Stomach (tissue), 9 donors: ENCODE results near the gene KCNQ5. TPM values are rescaled to one million over a fixed set of nuclear protein-coding genes. Genes with fewer than 3 reads are reported as not detected.

Source experiments
- DNase-seq, 2 donors: peaks; one replicate each; pipeline versions ENCODE4 v3.0.0 to v3.0.0-alpha.2; 2013 to 2019
- H3K27ac ChIP-seq, 5 donors: fragments of 200-600 bp in 4 of 5; sonication (generic) in 4 of 5; one replicate each; pipeline ENCODE4 v1.5.1; 2013 to 2019; ENCODE audit warnings: mild to moderate bottlenecking in 1 of 5, moderate library complexity in 1 of 5
- H3K27me3 ChIP-seq, 3 donors: fragments of 200-600 bp; sonication (generic); one replicate each; pipeline ENCODE4 v1.5.1; 2017 to 2019; ENCODE audit warnings: mixed run types in 1 of 3
- H3K36me3 ChIP-seq, 4 donors: fragments of 200-600 bp; sonication (generic); 1 replicate in 3 of 4; 2 replicates in 1 of 4; pipeline ENCODE4 v1.5.1; 2016 to 2019
- H3K4me1 ChIP-seq, 4 donors: fragments of 200-600 bp; sonication (generic); one replicate each; pipeline ENCODE4 v1.5.1; 2016 to 2019
- H3K4me3 ChIP-seq, 4 donors: fragments of 200-600 bp; sonication (generic) in 3 of 4; one replicate each; pipeline ENCODE4 v1.5.1; 2016 to 2019; ENCODE audit warnings: mild to moderate bottlenecking in 1 of 4
- H3K9me3 ChIP-seq, 4 donors: fragments of 200-600 bp; sonication (generic); one replicate each; pipeline ENCODE4 v1.5.1; 2016 to 2019
- CTCF ChIP-seq, 7 experiments: fragments of 450-650 bp in 4 of 7; fragments of 200-600 bp in 3 of 7; sonication (generic) in 3 of 7; IDR thresholded peaks; one replicate each; pipeline ENCODE4 v1.5.1; 2016 to 2019; ENCODE audit warnings: antibody characterized with exemption in 7 of 7, control low read depth in 2 of 7, mild to moderate bottlenecking in 1 of 7
- EP300 ChIP-seq: sonication (generic); formaldehyde crosslinking; IDR thresholded peaks from one replicate; pipeline ENCODE4 v1.6.1; 2017; ENCODE audit warnings: antibody characterized with exemption
- POLR2A ChIP-seq, 4 donors: fragments of 450-650 bp; IDR thresholded peaks; one replicate each; pipeline ENCODE4 v1.6.1; 2016; ENCODE audit warnings: antibody characterized with exemption in 4 of 4, control low read depth in 2 of 4, mild to moderate bottlenecking in 1 of 4, moderate library complexity in 1 of 4
- POLR2AphosphoS5 ChIP-seq, 3 donors: sonication (generic); formaldehyde crosslinking; IDR thresholded peaks; one replicate each; pipeline ENCODE4 v1.6.1; 2016; ENCODE audit warnings: antibody characterized with exemption in 3 of 3
- WGBS, 5 donors: extraction: QIAGEN DNeasy Blood & Tissue Kit in 3 of 5; methylation state at CpG; one replicate each; pipeline versions ENCODE4 v1.1.5 to v1.1.7; 2013 to 2018; 5-methylcytosine and 5-hydroxymethylcytosine counted together
- intact Hi-C: fragments of 100-400 bp; cut with DNase I; formaldehyde crosslinking; loops from one replicate; pipeline ENCODE4 v1.15.1; 2023; ENCODE audit warnings: low total_unique reads
- polyA plus RNA-seq, 3 donors: library from polyadenylated mRNA; stranded (reverse); fragments of 200-250 nt; gene quantifications; one replicate each; pipeline ENCODE4 v1.2.3, GENCODE V29; 2013
- total RNA-seq, 5 donors: library from RNA; depleted of rRNA; stranded (reverse); fragments of >200 nt; gene quantifications; one replicate each; pipeline versions ENCODE4 v1.1.0 to v1.2.3, GENCODE V29; 2014 to 2016
- donor health status: healthy with polysubstance abuse.
- donor health status: Bipolar disorder and iron deficiency.
- donor health status: healthy.

The KCNQ5 gene
- total and polyA plus RNA-seq, 8 donors: 0.12 to 2.8 (median 0.37) TPM; not detected in 2

- DNase-seq: no peak
- no peak overlapping the region for H3K27ac ChIP-seq
- 87 to 88% (median 88%) methylated on average over 1 of the region's 1 CpG for WGBS, 5 donors
- TF ChIP-seq POLR2AphosphoS5 (IDR thresholded peaks at IDR 0.05) (no peak), CTCF (IDR thresholded peaks at IDR 0.05) (no peak), POLR2A (IDR thresholded peaks at IDR 0.05) (no peak), EP300 (no peak)
- no peak overlapping the region for H3K4me3 ChIP-seq
- no peaks in the 10 kb centered on the region for H3K4me1 ChIP-seq
- H3K36me3 ChIP-seq: no peaks in the 10 kb centered on the region
- H3K9me3 ChIP-seq: no peaks in the 10 kb centered on the region
- intact Hi-C loops: no loop called here
- no peaks in the 10 kb centered on the region for H3K27me3 ChIP-seq
These were observed 581.2 kb downstream of the KCNQ5 start for GRCh38 chr6:73203098-73203497.

GRCh38 chr6:73204252-73204651, 582.4 kb downstream of the KCNQ5 start:
- intact Hi-C loops: no loop called here
- Histone ChIP-seq H3K27me3 (no peaks in the 10 kb centered on the region), H3K36me3 (no peaks in the 10 kb centered on the region), H3K9me3 (no peaks in the 10 kb centered on the region), H3K4me3 (no peak overlapping the region), H3K4me1 (no peaks in the 10 kb centered on the region), H3K27ac (no peak overlapping the region)
- TF ChIP-seq CTCF (IDR thresholded peaks at IDR 0.05): no peak
- TF ChIP-seq EP300: no peak
- no peak for TF ChIP-seq POLR2A (IDR thresholded peaks at IDR 0.05)
- no peak for TF ChIP-seq POLR2AphosphoS5 (IDR thresholded peaks at IDR 0.05)
- DNase-seq: no peak
- WGBS, 5 donors: 78 to 89% (median 86%) methylated on average over 4 of the region's 4 CpGs

GRCh38 chr6:73207221-73207837, 585.5 kb downstream of the KCNQ5 start:
- 57 to 67% (median 62%) methylated on average over 3 of the region's 3 CpGs for WGBS, 5 donors
- Histone ChIP-seq H3K4me3 (no peak overlapping the region), H3K9me3 (no peaks in the 10 kb centered on the region), H3K27me3 (no peaks in the 10 kb centered on the region), H3K4me1 (no peaks in the 10 kb centered on the region), H3K27ac (no peak overlapping the region), H3K36me3 (no peaks in the 10 kb centered on the region)
- no peak for DNase-seq
- intact Hi-C loops: no loop called here
- no peak for TF ChIP-seq POLR2AphosphoS5 (IDR thresholded peaks at IDR 0.05)
- no peak for TF ChIP-seq POLR2A (IDR thresholded peaks at IDR 0.05)
- no peak for TF ChIP-seq EP300
- no peak for TF ChIP-seq CTCF (IDR thresholded peaks at IDR 0.05)

- 66 to 97% (median 77%) methylated on average over 9 of the region's 9 CpGs for WGBS, 5 donors
- no peaks in the 10 kb centered on the region for H3K9me3 ChIP-seq
- intact Hi-C loops: no loop called here
- H3K27ac ChIP-seq: no peak overlapping the region
- H3K27me3 ChIP-seq: no peaks in the 10 kb centered on the region
- no peak overlapping the region for H3K4me3 ChIP-seq
- DNase-seq: no peak
- H3K36me3 ChIP-seq: no peaks in the 10 kb centered on the region
- H3K4me1 ChIP-seq: no peaks in the 10 kb centered on the region
- no peak for TF ChIP-seq EP300
- TF ChIP-seq CTCF (IDR thresholded peaks at IDR 0.05): no peak
- no peak for TF ChIP-seq POLR2AphosphoS5 (IDR thresholded peaks at IDR 0.05)
- no peak for TF ChIP-seq POLR2A (IDR thresholded peaks at IDR 0.05)
These were observed 587.3 kb downstream of the KCNQ5 start for GRCh38 chr6:73209117-73209516.
